Fibroblast of peridontal ligament (primary cell): Measurements from ENCODE around the gene EYA4.
"Not testable (repeated sequence)": the region's sequence is repeated elsewhere in the genome, so short reads cannot be mapped to it uniquely, and the experiment has no call there.

Experiments used
- DNase-seq: peaks from one replicate; pipeline ENCODE4 v3.0.0-alpha.2; 2010; ENCODE audit errors: extremely low read depth

Gene EYA4

GRCh38 chr6:133512410-133513016 is 271.4 kb downstream of the EYA4 start:
- peak; percentile 84 for DNase-seq

GRCh38 chr6:133523816-133524215 is 282.7 kb downstream of the EYA4 start:
- DNase-seq: no peak

DNA sequence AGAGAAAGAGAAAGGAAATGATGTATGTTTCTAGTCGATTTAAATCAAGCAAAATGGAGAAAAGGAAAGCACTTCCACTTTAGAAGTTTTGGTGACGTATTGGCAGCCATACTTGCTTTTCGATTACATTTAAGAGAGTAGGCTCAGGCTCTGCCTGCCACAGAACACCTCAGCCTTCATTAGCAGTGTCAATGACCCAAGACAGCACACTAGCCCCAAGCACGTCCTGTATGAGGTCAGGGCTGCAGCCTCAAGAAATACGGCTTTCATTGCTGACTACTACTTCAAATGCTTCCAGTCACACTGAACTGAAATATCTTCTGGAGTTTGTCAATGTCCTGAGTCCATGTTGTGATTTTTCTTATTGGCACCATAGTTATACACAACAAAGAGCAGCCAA is 285.3 kb downstream of the EYA4 start:
- no peak for DNase-seq

GRCh38 chr6:133528566-133528965 is 287.4 kb downstream of the EYA4 start:
- peak; percentile 54 for DNase-seq

DNA sequence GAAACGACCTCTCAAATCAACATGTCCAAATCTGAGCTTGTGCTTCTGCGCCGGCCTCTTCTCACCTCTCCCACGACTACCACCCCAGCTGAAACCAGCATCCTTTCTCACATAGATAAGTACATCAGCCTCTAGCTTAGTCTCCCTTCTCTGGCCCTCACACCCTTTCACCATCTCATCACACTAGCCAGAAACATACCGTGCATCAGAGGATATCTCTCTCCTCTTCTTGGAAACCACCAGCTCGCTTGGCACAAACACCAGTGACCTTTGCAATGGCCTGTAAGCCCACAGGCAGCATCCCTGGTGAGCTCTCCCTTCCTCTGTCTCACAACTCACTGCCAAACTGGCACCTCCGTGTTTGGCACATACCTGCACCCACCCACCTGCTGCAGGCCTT is 291.8 kb downstream of the EYA4 start:
- DNase-seq: no peak

GRCh38 chr6:133539502-133540259 is 298.5 kb downstream of the EYA4 start:
- DNase-seq: peak; percentile 37

DNA sequence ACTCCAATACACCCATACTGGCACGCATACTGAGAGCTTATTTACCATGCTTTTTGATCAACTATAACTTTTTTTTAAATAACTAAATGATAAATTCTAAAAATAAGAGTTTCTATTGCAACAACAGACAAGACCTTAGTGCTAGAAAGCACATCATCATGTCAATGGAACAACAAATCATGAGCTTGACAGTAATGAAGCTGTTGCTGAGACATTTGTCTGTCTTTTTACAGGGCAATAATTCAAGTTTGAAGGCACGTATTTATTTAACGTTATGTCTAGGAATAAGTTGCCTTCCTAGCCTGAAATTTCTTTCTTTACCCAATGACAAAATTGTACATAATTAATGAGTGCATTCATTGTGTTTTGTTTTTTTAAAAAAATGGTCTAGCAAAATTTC is 299.2 kb downstream of the EYA4 start:
- DNase-seq: no peak

DNA sequence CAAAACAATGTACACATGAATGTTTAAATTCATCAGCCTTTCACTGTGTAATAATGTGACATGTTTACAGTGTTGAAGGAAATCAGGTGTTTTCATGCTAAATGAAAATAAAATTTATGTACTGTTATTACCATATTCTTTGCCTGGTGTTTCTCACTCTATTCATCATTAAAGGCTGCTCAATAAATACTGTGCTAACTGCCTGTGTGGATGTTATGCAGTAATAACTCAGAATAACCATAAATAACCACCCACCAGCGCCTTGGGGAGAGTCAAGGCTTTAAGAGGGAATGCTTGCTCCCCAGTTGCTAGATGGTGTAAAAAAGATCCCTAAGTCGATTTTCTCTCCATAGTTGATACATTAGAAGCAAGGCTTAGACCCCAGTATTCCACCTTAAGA is 299.9 kb downstream of the EYA4 start:
- no peak for DNase-seq

DNA sequence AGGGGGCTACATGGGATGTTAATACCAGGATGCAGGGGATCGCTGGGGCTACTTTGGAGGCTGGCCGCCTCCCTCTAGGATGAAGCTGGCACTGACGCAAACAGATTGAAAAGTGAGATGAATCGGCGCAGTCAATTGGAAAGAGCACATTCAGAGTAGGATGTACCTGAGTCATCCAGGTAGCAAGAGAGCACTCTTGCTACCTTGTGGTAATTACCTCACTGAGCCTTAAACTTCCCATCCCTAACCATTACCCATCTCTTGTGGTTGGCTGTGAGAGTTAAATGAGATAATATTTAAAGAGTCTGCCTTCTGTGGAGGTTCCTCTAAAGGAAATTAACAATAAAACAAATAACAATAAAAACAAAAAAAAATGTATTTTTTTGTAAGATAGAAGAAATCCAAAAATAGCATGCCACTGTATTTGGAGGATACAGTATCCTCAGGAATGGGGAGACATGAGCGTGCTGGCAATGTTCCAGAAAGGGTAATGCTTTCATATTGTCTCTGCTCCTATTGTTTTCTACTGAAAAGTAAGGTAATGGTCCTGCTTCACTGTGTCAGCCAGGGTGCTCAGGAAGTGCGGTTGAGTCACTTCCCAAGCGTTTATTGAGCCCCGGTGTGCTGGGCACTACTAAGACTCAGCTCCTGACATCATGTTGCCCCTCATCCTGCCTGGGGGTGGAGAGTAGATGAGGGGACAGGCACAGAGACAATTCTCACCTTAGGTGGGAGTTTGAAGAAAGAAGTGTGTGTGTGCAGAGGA is 301.1 kb downstream of the EYA4 start:
- DNase-seq: no peak

DNA sequence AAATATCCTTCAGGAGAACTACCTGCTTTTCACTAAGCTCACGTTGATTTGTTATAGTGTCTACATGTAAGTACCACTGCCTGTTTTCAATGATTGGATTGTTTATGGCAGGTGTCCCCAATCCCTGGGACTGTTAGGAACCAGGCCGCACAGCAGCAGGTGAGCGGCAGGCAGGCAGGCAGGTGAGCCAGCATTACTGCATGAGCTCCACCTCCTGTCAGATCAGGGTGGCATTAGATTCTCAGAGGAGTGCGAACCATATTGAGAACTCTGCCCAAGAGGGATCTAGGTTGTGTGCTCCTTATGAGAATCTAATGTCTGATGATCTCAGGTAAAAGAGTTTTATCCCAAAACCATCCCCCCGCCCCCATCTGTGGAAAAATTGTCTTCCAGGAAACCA is 303.3 kb downstream of the EYA4 start:
- DNase-seq: no peak

DNA sequence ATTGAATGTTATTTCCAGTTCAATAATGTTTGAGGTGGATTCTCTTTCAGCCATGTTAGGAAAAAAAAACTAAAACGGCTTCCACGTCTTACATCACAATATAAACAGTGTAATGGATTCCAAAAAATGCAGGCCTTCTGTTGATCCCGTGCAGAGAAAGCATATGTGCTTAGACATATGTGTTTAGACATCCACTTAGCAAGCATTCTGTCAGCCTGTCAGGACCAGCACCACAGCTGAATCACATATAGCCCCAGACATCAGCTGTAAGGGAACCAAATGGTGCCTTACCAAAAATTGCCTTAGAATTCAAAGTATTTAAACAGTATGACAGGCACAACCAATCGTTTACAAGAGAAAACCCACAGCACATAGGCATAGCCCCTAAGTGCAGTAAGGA is 304.9 kb downstream of the EYA4 start:
- DNase-seq: peak; percentile 82

- DNase-seq: no peak
These were observed 306.0 kb downstream of the EYA4 start for GRCh38 chr6:133547136-133547535.

- peak; percentile 94 for DNase-seq
These were observed 307.4 kb downstream of the EYA4 start for GRCh38 chr6:133548423-133549159.

GRCh38 chr6:133549371-133549801 is 308.2 kb downstream of the EYA4 start:
- DNase-seq: no peak

- DNase-seq: no peak
These were observed 308.9 kb downstream of the EYA4 start for GRCh38 chr6:133550026-133550425.

DNA sequence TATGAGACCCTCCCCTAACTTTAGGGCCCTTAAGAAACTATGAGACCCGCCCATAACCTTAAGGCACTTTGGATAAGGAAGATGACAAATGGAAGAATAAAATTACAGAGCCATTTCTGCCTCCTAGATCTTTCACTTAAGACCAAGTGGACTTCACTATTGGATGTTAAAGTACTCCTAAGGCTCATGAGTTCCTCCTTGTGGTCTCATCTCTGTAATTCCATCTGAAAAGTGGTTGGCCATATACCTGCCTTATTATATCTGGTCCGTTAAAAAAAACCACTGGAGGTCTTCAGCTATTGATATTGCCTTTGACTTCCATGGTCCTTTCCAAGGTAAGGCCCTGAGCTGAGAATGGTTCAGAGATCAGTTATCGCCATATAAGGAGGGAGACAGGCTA is 310.3 kb downstream of the EYA4 start:
- no peak for DNase-seq

GRCh38 chr6:133551847-133552341 is 310.7 kb downstream of the EYA4 start:
- DNase-seq: peak; percentile 99

DNA sequence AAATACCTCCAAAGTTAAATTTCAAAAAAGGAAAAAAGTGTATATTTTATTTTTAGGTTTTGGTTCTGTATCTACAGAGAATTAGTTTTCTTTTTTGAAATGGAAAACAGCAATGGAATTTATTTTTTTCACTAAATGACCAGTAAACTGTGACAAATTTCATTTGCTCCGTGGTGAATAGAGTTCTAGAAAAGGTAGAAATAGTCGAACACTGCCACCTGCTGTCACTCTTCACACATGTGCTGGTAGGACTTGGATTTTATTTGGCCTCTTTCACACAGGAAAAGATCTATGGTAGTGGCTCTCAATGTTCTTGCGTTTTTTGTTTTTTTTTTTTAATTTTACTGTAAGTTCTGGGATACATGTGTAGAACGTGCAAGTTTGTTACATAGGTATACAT is 312.5 kb downstream of the EYA4 start:
- DNase-seq: peak; percentile 88

- not testable (repeated sequence) for DNase-seq
These were observed 313.0 kb downstream of the EYA4 start for GRCh38 chr6:133554121-133554520.

DNA sequence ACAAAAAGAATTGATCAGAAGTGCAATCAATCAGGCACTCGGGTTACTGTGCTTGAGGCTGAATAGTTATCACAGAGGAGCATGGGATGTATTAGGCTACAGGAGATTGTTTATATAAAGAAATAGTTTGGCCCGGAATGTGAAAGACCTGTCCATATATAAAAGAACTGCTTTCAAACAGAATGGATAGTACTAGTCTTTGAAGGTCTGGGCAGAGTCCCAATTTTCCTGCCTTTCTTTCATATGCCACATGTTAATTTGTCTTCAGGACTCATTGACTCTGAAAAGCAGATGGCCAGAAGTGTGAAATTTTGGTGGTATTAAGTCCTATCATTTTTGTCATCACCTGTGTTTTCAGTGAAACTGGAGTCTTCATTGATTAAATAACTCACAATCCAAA is 314.5 kb downstream of the EYA4 start:
- no peak for DNase-seq

DNA sequence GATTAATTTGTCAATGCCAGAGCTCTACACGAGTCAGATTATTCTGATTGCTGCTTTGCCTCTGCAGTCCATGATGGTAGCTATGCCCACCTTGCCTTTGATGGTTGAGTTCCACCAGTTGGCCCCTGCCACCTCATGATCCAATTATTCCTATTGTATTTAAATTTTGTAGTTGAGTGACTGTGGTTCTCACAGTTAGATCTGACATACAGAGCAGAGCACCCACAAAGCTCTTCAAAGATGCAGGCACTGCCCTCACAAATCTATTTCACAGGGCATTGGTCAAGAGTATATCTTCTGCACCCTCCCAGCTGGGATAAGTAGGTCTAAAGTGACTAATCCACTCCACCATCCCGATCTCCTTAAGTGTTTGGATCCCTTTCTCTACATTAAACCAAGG is 318.8 kb downstream of the EYA4 start:
- DNase-seq: no peak

GRCh38 chr6:133567636-133568035 is 326.5 kb downstream of the EYA4 start:
- peak; percentile 81 for DNase-seq
